Osteoblast (primary cell): Measurements from ENCODE around the gene PHLDA3. TPM values are rescaled to one million over a fixed set of nuclear protein-coding genes. Genes with fewer than 3 reads are reported as not detected.

Experiments
- DNase-seq: peaks from one replicate; pipeline ENCODE4 v3.0.0; 2011; ENCODE audit warnings: low spot score, mixed read lengths; ENCODE audit not compliant: insufficient read length; ENCODE audit errors: missing footprints
- H2AFZ ChIP-seq: 2 replicates; pipeline ENCODE4 v1.6.0; 2011; ENCODE audit warnings: mild to moderate bottlenecking, low read length
- H3K27ac ChIP-seq: 2 replicates; pipeline ENCODE4 v1.5.1; 2011; ENCODE audit warnings: mild to moderate bottlenecking, low read depth, low read length, moderate library complexity
- H3K27me3 ChIP-seq: 2 replicates; pipeline ENCODE4 v1.6.0; 2012; ENCODE audit warnings: mild to moderate bottlenecking, control low read depth, inconsistent platforms, low read length, moderate library complexity; ENCODE audit not compliant: insufficient read depth
- H3K36me3 ChIP-seq: 2 replicates; pipeline ENCODE4 v1.5.1; 2011; ENCODE audit warnings: mild to moderate bottlenecking, low read length, control low read depth, moderate library complexity; ENCODE audit not compliant: insufficient read depth
- H3K4me1 ChIP-seq: 2 replicates; pipeline ENCODE4 v1.5.1; 2011; ENCODE audit warnings: mild to moderate bottlenecking, low read length, control low read depth, moderate library complexity; ENCODE audit not compliant: insufficient read depth
- H3K4me2 ChIP-seq: 2 replicates; pipeline ENCODE4 v1.6.0; 2011; ENCODE audit warnings: mild to moderate bottlenecking, low read length; ENCODE audit not compliant: insufficient read depth
- H3K4me3 ChIP-seq: fragments of 200-600 bp; sonication (generic); 3 replicates; pipeline ENCODE4 v1.5.1; 2012; ENCODE audit warnings: mild to moderate bottlenecking, low read length, inconsistent platforms; ENCODE audit not compliant: insufficient read depth
- H3K79me2 ChIP-seq: 2 replicates; pipeline ENCODE4 v1.6.0; 2012; ENCODE audit warnings: mild to moderate bottlenecking, low read length, control low read depth, inconsistent platforms; ENCODE audit not compliant: insufficient read depth
- H3K9me3 ChIP-seq: 2 replicates; pipeline ENCODE4 v1.5.1; 2011; ENCODE audit warnings: low read depth, low read length, control low read depth
- H4K20me1 ChIP-seq: 2 replicates; pipeline ENCODE4 v1.6.0; 2012; ENCODE audit warnings: mild to moderate bottlenecking, low read length, control low read depth; ENCODE audit not compliant: insufficient read depth
- CTCF ChIP-seq: IDR thresholded peaks from 2 replicates; pipeline ENCODE4 v1.5.1; 2011; ENCODE audit warnings: mild to moderate bottlenecking, low read depth, low read length, moderate library complexity; ENCODE audit errors: extremely low read depth
- total RNA-seq: library from RNA; depleted of rRNA; stranded (reverse); fragments of >200 nt; gene quantifications from 2 replicates; pipeline ENCODE4 v1.2.3, GENCODE V29; 2012

PHLDA3 gene
- total RNA-seq, 1 donor = 116 TPM

GRCh38 chr1:201502511-201502857 is 33.5 kb upstream of the PHLDA3 start:
- peaks cover 38% of the 10 kb centered on the region for H4K20me1 ChIP-seq
- H3K27me3 ChIP-seq = no peaks in the 10 kb centered on the region
- H3K27ac ChIP-seq = peak overlapping the region; percentile 99
- DNase-seq = no peak
- no peak overlapping the region for H2AFZ ChIP-seq
- H3K9me3 ChIP-seq = no peaks in the 10 kb centered on the region
- no peak for TF ChIP-seq CTCF
- peaks cover 98% of the 10 kb centered on the region for H3K79me2 ChIP-seq
- H3K4me2 ChIP-seq = peak overlapping the region; percentile 15
- H3K4me1 ChIP-seq = peaks cover 80% of the 10 kb centered on the region
- H3K4me3 ChIP-seq = no peak overlapping the region
- H3K36me3 ChIP-seq = peaks cover 45% of the 10 kb centered on the region

GRCh38 chr1:201501812-201502510 is 33.0 kb upstream of the PHLDA3 start:
- no peak for DNase-seq
- H4K20me1 ChIP-seq = peaks cover 38% of the 10 kb centered on the region
- H3K4me2 ChIP-seq = peak overlapping the region; percentile 15
- H3K4me3 ChIP-seq = no peak overlapping the region
- peaks cover 49% of the 10 kb centered on the region for H3K36me3 ChIP-seq
- H3K27me3 ChIP-seq = no peaks in the 10 kb centered on the region
- peaks cover 98% of the 10 kb centered on the region for H3K79me2 ChIP-seq
- peak overlapping the region; percentile 99 for H3K27ac ChIP-seq
- no peak overlapping the region for H2AFZ ChIP-seq
- no peaks in the 10 kb centered on the region for H3K9me3 ChIP-seq
- TF ChIP-seq CTCF = no peak
- peaks cover 76% of the 10 kb centered on the region for H3K4me1 ChIP-seq

- no peaks in the 10 kb centered on the region for H3K9me3 ChIP-seq
- peaks cover 57% of the 10 kb centered on the region for H3K36me3 ChIP-seq
- H3K4me2 ChIP-seq = peak overlapping the region; percentile 61
- peaks cover 44% of the 10 kb centered on the region for H4K20me1 ChIP-seq
- TF ChIP-seq CTCF = no peak
- H2AFZ ChIP-seq = no peak overlapping the region
- peaks cover 98% of the 10 kb centered on the region for H3K79me2 ChIP-seq
- H3K4me3 ChIP-seq = peak overlapping the region; percentile 4
- DNase-seq = peak; percentile 92
- H3K4me1 ChIP-seq = peaks cover 83% of the 10 kb centered on the region
- H3K27ac ChIP-seq = peak overlapping the region; percentile 99
- no peaks in the 10 kb centered on the region for H3K27me3 ChIP-seq
Observed at GRCh38 chr1:201501144-201501543, 32.2 kb upstream of the PHLDA3 start.

- no peaks in the 10 kb centered on the region for H3K27me3 ChIP-seq
- H4K20me1 ChIP-seq = peaks cover 44% of the 10 kb centered on the region
- H3K36me3 ChIP-seq = peaks cover 61% of the 10 kb centered on the region
- peak overlapping the region; percentile 99 for H3K27ac ChIP-seq
- no peaks in the 10 kb centered on the region for H3K9me3 ChIP-seq
- no peak overlapping the region for H2AFZ ChIP-seq
- H3K4me1 ChIP-seq = peaks cover 84% of the 10 kb centered on the region
- peaks cover 98% of the 10 kb centered on the region for H3K79me2 ChIP-seq
- H3K4me2 ChIP-seq = peak overlapping the region; percentile 61
- no peak for DNase-seq
- no peak for TF ChIP-seq CTCF
- H3K4me3 ChIP-seq = peak overlapping the region; percentile 15
Observed at GRCh38 chr1:201500670-201501120, 31.7 kb upstream of the PHLDA3 start.
